NCI-H1092 (cell line): ENCODE results near the gene ANGPTL8.

Experiments used
- DNase-seq: peaks from one replicate; lab custom pipeline; 2025; lab: John Stamatoyannopoulos, UW

ANGPTL8 gene

DNA sequence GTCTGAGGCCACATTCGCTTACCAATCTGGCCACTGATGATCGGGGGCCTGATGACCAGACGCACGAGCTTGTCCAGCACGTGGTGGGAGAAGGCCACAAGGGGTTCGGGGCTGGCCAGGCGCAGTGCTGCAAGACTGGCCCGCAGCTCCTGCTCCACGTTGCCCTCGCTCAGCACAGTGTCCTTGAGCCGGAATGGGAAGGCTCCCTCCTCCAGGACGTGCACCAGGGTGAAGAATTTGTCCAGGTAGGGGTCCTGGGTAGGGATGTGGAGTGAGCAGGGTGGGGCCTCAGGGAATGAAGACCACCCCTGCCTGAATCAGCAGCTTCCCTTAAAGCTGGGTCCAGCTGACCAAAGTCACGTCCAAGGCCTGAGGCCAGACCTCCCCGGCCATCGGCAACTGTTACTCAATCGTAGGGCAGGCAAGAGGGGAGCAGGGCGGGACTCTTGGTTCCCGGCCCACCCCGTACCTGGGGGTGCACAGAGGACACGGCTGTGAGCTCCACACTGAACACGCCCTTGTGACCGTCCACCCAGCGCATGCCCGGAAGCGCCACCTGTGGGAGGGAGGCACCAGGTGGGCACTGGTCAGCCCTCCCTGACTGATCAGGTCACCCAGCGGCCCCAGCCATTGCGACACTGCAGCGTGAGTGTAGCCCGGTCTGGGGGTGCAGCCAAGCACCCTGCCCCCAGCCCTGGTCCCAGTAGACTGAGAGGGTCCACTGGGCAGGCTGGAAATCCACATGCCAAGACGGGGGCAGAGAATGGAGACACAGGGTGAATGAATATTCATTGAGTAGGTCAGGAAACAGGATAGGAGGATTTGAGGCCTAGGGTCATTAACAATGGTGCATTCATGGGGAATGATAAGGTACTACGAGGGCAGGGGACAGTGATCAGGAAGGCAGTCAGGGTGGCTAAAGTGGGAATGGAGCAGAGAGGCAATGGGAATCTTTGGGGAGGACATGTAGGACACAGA lies 2.8 kb upstream of the ANGPTL8 start:
- DNase-seq = no peak

DNA sequence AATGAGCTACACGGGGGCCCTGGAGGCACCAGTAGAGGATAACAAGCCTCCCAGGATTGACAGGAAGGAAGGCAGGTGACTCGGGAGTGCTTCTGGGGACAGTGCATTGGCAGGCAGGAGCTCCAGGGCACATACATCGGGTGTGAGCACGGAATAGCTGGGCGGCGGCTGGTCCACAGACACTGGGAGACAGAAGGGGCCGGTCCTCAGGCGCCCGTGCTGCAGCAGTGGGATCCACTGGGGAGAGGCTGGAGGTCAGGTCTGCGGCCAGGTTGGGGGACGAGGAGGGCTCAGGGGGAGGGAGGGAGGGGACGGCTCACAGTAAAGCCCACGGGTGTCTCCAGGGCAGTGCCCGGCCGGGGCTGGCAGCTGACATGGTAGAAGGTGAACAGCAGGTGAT lies 2.1 kb upstream of the ANGPTL8 start:
- DNase-seq = no peak

DNA sequence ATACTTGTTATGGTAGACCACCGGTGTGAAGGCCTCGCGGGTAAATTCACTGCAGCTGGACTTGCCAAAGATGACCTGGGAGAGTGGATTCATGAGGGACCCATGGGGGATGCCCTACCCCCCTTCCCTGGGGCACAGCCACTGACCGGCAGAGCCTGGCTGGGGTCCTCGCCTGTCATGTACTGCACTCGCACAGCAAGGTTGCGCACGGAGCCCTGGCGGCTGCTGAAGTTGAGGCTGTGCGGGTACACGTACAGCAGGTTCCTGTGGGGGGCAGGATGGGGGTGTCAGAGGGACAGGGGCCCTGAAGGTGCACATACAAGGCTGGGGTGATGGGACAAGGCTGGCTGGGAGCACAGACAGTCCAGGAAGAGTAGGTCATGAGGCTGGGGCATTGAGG lies 1.4 kb upstream of the ANGPTL8 start:
- no peak for DNase-seq

DNA sequence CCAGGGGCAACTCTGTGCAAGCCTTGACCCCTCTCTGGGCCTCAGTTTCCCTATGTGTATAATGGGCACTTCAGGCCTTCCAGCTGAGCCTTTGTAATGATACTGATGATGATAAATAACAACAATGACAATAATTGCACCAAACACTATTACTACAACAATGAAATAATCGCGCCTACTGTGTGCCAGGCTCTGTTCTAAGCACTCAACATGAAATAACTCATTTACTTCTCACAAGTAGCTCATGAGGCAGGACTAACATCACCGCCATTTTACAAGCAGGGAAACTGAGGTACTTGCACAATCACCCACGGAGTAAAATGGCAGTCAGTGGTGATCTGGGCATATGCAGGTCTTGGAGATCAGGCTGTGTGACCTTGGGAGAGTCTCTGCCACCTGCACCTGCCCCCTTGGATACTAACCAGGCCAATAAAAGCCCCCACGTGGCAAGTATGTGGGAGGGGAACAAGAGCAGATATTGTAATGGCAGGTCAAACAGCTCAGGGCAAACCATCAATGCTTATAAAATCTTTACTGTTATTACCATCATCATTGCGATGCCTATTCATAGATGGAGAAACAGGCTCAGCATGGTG lies 540 bp upstream of the ANGPTL8 start:
- DNase-seq = no peak

DNA sequence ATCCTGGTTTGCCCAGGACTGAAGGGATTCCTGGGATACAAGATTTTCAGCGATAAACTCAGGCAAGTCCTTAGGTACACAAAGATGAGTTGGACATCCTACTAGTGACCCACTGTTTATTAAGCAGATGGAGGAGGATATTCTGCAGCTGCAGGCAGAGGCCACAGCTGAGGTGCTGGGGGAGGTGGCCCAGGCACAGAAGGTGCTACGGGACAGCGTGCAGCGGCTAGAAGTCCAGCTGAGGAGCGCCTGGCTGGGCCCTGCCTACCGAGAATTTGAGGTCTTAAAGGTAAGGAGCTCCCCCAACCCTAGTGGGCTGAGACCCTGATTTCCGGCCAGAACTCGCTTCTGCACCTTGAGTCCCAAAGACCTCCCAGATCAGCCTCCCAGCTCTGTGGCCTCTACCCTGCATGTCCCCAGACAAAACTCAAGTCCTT lies 607 bp downstream of the ANGPTL8 start:
- no peak for DNase-seq

DNA sequence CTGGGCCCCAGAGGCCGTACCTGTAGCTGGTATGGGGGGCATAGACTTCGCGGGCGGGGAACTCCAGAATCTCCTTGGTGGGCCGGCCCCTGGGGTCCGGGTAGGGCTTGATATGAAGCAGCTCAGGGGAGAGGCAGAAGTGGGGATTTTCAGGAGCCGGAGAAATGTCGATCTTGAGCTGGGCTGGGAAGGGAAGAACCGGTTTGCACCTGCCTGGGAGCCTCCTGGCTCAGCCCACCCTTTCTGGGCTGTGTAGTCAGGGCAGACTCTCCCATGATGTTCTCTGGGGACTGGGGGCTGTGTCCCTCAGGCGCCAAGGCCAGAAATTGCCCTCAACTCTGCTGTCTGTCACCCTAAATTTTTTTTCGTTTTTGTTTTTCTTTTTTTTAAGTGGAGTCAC lies 2.6 kb downstream of the ANGPTL8 start:
- DNase-seq = no peak

DNA sequence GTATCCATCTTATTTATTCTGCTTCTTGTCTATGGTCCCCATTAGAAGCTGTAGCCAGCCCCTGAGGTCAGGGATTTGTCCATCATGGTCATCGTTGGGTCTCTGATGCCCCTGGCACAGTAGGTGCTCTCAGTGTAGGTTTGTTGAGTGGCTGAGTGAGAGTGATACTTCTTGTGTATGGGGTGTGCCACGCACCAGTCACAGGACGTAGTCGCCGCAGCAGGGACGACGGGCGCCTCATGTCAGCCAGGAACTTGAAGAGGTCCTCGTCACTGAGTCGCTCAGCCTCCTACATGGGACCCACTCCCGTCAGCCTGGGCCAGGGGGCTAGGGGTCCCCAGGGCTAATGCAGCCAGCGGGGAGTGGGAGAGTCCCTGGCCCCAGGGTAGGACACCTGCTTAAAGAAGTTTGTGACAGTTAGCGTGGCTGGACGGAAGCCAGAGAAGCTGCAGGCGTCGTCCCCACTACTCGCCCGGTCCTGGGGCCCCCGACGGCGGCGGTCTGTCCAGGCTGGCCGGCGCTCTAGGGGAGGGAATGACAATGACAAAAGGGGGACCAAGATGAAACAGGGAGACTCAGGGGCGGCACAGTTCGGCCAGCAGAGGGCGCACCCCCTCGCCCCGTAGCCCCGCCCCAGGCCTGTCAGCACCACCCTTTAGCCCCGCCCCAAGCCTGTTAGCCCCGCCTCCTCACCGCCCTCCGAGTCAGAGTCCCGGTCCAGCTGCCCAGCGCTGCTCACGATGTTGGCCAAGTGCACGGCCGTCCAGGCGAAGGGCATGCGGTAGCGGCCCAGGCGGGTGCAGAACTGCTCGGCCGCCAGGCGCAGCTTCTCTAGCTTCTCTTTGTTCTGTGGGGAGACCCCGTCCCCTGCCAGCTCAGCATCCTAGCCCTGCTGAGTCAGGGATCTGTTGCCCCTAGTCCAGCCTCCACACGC lies 3.7 kb downstream of the ANGPTL8 start:
- peak; percentile 78 for DNase-seq

DNA sequence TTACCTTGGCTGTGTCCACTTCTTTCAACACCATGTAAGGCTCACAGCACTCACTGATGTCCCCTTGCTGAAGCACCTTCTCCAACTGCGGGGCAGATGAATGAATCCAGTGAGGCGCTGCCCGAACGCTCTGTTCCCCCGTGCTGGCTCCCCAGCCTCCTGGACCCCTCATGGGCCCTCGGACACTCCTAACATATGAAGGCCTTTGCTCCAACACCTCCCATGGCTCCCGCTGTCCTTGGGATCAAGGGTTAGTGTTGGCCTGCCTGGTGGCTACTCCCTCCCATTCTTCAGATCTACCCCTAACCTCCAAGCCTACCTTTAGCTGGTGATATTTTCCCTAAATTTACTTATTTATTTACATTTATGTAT lies 4.4 kb downstream of the ANGPTL8 start:
- DNase-seq = no peak

DNA sequence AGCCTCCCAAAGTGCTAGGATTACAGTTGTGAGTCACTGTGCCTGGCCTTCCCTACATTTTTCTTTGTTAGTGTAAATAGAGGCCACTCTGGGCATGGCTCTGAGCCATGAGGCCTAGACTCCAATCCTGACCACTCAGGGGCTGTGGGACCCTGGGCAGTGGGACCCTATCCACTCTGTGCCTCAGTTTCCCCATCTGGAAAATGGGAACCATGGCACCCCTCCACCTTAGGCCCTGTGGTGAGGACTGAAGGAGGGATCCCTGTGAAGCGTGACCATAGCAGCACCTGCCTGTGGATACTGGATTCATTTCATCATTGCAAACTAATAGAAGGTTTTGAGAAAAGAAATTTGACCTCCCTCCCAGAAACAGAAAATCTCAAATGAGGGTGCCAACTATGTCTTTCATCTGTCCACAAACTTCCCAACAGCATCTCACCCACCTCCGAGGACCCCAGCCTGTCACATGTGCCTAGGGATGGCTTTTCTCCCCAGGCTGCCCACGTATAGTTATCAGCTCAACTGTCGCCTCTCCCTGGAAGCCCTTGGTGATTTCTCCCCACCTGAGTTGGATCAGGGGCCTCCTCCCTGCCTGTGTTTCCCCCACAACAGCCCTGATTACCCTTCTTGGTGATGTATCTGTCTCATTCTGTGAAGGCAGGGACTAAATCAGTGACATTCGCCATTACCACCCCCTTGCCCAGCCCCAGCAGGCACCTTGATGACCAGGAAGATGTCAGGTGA lies 5.6 kb downstream of the ANGPTL8 start:
- no peak for DNase-seq

DNA sequence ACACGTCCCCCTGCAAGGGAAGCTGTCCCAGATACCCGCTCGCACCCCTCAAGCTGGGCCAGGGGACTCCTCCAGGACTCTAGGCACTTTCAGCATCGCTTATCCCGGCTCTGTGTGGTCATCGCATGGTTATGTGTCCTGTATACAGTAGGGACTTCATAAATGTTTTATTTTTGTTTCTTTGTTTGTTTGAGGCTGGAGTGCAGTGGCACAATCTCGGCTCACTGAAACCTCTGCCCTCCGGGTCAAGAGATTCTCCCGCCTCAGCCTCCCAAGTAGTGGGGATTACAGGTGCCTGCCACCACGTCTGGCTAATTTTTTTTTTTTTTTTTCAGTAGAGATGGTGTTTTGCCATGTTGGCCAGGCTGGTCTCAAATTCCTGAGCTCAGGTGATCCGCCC lies 7.5 kb downstream of the ANGPTL8 start:
- DNase-seq = no peak

DNA sequence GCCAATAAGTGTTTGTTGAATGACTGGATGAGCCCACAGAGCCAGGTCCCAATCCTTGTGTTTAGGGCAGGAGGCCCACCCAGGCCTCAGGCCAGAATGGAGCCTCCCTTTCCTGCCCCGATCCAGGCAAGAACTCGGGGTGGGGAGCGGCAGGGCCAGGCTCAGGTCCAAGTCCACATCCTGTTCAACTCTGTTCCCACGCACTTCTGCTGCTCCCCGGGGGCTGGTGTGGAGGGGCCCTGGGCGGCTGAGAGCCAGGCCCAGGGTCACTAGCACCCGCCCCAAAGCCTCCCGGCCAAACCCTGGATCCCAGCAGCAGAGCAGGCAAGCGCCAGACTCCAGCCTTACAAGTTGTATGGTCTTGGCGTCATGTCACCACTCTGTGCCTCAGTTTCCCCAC lies 8.0 kb downstream of the ANGPTL8 start:
- DNase-seq = no peak

DNA sequence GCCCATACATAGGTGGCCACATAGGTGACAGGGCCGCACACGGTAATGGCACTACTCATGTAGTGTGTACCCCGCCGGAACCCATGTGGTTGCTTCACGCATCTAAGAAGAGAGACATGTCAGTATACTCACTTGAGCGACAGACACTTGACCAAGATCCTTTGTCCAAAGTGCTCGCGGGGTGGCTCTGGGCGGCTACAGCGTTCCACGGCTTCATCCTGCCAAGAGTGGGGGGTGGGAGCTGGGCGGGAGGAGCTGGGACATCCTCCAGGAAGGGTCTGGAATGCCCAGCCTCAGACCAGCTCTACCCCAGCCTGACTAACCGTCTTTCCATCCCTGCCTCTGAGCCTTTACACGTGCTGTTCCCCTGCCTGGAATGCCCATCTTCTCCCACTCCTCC lies 8.5 kb downstream of the ANGPTL8 start:
- no peak for DNase-seq

DNA sequence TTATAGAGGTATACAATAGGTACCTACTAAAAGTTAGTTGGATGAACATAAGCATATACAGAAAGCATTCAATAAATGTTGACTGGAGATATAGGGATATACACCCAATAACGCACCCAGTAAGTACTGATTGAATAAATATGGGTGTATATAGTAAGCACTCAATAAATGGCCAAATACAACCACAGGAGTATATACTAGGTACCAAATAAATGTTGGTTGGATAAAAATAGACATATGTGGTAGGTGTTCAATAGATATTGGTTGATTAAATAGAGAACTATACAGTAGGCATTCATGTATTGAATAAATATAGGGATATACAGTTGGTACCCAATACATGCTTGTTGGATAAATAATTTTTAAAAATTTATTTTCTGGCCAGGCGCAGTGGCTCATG lies 9.4 kb downstream of the ANGPTL8 start:
- no peak for DNase-seq

DNA sequence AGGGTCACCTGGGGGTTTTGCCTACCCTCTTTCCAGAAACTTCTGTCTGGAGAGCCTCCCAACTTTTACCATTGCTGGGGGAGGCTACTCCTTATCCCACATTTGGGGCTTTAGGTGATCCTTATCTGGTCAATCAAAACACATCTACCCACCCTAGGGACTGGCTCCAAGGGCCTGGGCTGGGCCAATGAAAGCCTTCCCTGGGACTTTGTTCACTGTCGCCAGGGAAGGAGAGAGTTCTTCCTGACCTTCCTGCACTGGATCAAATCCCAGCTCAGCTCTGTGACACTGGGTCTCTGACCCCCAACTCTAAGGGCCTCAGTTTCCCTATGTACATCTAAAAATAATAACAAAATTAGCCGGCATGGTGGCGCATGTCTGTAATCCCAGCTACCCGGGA lies 11.8 kb downstream of the ANGPTL8 start:
- no peak for DNase-seq

DNA sequence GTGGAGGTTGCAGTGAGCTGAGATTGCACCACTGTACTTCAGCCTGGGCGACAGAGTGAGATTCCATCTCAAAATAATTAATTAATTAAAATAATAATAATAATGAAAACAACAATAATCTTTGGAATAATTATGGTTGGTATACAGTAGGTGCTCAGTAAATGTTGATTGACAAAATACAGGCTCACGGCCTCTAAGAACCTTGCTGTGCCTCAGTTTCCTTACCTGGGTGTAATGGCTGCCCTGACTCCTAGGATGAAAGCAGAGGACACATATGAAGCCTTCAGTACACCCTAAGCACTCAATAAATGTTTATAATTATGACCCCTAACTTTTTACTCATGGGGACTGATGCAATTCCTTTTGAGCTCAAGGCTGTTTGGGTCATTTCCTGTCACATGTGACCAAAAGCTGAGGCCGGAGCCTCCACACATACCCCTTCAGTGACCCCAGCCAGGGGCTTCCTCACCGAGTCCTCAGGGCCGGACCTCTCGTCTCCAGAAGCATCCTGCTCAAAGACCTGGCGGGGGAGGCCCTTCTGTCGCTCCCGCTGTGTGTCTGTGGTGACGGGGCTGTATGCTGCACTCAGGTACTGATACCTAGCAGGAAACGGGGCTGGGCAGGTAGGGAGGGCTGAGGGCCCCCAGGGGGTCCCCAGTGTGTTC lies 12.4 kb downstream of the ANGPTL8 start:
- no peak for DNase-seq

DNA sequence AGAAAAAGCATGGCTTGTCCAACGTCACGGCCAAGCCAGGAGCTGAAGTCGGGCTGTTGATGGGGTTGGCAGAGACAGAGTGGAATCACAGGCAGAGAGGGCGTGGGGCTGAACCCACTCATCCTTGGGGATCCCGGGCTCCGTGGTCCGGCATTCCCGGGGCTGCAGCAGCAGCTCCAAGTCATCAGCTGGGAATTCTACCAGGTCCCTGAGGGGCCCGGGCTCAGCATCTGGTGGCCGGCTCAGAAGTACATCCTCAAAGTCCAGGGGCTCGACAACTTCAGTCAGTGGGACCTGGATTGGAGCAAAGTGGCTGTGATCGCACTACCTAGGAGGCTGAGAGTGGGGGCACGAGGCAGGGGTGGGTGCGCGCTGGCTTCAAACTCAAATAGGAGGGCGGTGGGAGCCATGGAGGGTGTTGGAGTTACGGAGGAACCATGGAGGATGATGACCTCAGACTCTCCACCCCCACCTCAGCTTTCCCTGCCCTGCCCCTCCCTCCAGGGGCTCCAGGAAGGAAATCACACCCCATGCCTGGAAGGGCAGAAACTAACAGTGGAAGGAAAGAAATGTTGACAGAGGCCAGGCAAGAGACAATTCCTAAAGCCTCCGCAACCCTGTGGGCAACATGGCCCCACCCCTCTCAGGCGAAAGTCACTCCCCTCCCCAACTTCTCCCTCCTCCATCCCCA lies 13.4 kb downstream of the ANGPTL8 start:
- no peak for DNase-seq

DNA sequence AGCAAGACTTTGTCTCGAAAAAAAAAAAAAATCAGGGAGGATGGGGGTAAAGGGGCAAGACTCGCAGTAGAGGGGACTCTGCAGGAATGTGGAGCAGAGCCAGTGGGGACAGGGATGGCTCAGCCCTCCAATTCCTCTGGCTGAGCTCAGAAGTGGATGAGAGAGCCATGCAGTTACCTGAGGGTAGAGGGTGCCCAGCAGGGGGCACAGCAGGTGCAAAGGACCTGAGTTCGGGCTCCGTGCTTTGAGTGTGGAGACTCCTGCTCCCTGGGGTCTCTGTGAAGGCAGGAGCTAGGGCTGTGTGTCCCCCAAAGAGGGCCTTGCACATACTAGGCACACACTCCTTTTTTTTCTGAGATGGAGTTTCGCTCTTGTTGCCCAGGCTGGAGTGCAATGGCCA lies 15.2 kb downstream of the ANGPTL8 start:
- no peak for DNase-seq

DNA sequence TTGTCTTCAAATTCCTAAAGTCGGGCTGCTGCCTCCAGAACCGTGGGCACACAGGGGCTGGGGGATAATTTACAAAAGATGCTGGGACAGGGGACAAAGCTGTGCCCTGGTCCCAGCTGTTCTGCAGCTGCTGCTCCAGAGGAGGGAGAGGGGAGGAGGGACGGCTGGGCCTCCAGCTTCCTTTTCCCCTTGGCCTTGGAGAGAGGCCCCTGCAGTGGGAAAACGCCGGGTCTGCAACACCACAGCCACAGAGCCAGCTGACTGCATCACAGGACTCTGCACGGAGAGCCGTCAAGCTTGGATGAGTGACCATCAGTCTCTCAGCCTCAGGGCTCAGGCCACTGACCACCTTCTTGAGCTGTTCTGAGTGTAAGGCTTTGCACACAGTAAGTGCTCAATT lies 16.8 kb downstream of the ANGPTL8 start:
- no peak for DNase-seq

DNA sequence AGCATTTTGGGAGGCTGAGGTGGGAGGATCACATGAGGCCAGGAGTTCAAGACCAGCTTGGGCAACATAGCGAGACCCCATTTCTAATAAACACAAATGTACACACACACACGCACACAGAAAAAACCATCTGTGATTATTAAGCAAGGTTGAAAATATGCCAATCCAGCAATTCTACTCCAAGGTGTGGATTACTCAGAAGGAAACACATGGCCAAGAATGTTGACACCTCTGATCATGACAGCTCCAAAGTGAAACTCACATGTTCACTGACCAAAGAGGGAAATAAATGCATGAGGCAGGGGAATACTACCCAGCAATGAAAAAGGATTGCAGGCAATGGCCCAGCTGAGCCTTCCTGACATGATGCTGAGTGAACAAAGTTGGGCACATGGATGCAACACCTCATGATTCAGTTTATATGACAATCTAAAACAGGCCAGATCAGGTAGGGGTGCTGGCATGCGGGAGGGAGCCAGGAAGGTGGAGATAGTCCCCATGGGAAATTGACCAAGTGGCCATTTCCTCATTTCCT lies 18.5 kb downstream of the ANGPTL8 start:
- DNase-seq = no peak

DNA sequence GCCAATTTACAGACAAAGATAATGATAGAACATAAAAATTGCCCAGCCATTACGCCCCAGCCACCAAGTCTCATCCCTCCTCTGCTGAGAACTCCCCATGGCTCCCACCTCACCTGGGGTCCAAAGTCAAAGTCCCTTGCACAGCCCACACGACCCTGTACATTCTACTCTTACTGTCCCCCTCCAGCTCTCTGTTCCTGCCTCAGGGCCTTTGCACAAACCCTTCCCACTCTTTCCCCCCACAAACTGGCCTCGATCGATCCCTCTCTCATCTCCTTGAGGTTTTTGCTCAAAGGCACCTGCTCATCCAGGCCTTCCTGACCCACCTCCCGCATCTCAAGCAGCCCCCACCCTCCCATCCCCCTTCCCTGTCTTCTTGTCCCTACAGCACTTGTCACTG lies 21.6 kb downstream of the ANGPTL8 start:
- no peak for DNase-seq
